ENCODE data around the gene RPL15.

Gene RPL15

DNA sequence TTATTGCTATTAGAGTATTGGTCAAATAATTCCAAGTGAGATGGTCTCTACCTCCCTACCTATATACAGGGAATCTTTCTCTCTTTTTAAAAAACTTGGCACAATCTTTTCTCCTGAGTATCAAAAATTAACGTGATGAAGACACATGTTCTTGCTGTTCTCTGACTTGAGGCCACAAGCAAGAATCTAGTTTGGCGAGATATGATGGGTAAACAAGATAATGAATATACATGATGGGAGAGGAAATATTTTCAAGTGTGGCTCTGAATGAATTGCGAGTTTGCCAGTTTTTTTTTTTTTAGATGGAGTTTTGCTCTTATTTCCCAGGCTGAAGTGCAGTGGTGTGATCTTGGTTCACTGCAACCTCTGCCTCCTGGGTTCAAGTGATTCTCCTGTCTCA is 39.8 kb downstream of the RPL15 start:
- no peak overlapping the region for H3K27ac ChIP-seq
- TF ChIP-seq, protein P1, sequence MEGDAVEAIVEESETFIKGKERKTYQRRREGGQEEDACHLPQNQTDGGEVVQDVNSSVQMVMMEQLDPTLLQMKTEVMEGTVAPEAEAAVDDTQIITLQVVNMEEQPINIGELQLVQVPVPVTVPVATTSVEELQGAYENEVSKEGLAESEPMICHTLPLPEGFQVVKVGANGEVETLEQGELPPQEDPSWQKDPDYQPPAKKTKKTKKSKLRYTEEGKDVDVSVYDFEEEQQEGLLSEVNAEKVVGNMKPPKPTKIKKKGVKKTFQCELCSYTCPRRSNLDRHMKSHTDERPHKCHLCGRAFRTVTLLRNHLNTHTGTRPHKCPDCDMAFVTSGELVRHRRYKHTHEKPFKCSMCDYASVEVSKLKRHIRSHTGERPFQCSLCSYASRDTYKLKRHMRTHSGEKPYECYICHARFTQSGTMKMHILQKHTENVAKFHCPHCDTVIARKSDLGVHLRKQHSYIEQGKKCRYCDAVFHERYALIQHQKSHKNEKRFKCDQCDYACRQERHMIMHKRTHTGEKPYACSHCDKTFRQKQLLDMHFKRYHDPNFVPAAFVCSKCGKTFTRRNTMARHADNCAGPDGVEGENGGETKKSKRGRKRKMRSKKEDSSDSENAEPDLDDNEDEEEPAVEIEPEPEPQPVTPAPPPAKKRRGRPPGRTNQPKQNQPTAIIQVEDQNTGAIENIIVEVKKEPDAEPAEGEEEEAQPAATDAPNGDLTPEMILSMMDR (IDR thresholded peaks at IDR 0.05), result no peak
- TF ChIP-seq ZFX (IDR thresholded peaks at IDR 0.05; ENCODE audit: borderline replicate concordance), result no peak

DNA sequence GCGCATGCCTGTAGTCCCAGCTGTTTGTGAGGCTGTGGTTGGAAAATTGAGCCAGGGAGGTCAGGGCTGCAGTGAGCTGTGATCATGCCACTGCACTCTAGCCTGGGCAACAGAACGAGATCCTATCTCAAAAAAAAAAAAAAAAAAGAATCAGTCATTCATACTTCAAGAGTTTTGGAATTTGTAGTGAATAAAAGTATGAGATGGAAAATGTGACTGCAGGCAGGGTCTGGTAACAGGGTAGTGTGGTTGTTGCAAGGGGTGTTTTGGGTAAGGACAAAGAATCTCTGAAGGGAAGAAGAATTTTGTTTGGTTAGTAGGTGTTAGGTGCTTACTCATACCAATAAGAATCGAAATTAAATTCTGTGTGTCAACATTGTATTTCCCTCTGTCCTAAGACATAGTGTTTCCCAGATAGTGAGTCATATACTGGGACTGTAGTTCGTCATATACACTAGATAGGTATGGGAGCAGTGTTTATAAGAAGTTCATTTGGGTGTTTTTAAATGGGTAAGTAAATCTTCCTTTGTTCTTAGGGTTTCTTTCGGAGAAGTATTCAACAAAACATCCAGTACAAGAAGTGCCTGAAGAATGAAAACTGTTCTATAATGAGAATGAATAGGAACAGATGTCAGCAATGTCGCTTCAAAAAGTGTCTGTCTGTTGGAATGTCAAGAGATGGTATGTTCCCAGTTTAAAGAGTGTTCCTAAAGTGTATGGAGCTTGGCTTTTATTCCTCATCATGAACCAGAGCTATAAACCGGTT is 42.4 kb downstream of the RPL15 start:
- no peak overlapping the region for H3K27ac ChIP-seq
- TF ChIP-seq ZFX (IDR thresholded peaks at IDR 0.05; ENCODE audit: borderline replicate concordance), result no peak
- TF ChIP-seq, protein P1 (IDR thresholded peaks at IDR 0.05), result no peak

DNA sequence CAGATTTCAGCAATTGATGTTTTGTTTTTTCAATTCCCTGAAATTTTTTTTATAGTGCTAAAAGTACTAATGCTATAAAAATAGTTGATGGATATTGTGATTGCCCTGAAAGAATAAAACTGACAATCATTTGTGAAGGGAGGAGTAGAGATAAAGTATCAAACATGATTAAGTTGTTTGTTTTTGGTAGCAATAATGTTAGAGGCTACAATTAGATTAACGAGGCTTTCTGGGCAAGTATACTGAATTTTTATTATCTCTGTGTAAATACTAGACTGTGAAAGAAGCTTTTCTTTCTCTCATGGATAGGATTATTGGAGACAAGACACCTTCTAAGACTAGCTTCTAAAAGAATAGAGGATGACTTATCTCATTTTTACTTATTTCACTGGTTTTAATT is 43.7 kb downstream of the RPL15 start:
- H3K27ac ChIP-seq, result no peak overlapping the region
- TF ChIP-seq, protein P1 (IDR thresholded peaks at IDR 0.05), result no peak
- no peak for TF ChIP-seq ZFX (IDR thresholded peaks at IDR 0.05; ENCODE audit: borderline replicate concordance)

DNA sequence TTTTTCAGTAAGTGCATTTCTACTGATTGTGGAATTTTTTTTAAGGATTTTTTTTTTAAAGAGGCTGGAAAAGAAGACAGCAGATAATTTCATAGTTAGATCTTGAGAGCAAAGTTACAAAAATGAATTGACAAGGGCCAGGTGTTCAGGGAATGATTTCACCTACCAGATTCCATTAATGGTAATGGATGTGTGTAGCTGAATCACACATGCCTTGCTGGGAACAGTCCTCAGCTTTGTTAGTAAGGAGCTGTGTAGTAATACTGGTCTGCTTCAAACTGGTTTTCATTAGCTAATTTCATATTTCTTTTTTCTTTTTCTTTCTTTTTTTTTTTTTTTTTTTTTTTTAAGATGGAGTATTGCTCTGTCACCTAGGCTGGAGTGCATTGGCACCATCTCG is 44.1 kb downstream of the RPL15 start:
- no peak overlapping the region for H3K27ac ChIP-seq
- TF ChIP-seq ZFX (IDR thresholded peaks at IDR 0.05; ENCODE audit: borderline replicate concordance), result no peak
- TF ChIP-seq, protein P1 (IDR thresholded peaks at IDR 0.05), result no peak

DNA sequence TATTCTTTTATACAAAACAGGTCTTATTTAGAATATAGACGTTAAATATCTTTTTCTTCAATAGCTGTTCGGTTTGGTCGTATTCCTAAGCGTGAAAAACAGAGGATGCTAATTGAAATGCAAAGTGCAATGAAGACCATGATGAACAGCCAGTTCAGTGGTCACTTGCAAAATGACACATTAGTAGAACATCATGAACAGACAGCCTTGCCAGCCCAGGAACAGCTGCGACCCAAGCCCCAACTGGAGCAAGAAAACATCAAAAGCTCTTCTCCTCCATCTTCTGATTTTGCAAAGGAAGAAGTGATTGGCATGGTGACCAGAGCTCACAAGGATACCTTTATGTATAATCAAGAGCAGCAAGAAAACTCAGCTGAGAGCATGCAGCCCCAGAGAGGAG is 45.0 kb downstream of the RPL15 start:
- TF ChIP-seq, protein P1 (IDR thresholded peaks at IDR 0.05), result no peak
- TF ChIP-seq ZFX (IDR thresholded peaks at IDR 0.05; ENCODE audit: borderline replicate concordance), result no peak
- H3K27ac ChIP-seq, result no peak overlapping the region

DNA sequence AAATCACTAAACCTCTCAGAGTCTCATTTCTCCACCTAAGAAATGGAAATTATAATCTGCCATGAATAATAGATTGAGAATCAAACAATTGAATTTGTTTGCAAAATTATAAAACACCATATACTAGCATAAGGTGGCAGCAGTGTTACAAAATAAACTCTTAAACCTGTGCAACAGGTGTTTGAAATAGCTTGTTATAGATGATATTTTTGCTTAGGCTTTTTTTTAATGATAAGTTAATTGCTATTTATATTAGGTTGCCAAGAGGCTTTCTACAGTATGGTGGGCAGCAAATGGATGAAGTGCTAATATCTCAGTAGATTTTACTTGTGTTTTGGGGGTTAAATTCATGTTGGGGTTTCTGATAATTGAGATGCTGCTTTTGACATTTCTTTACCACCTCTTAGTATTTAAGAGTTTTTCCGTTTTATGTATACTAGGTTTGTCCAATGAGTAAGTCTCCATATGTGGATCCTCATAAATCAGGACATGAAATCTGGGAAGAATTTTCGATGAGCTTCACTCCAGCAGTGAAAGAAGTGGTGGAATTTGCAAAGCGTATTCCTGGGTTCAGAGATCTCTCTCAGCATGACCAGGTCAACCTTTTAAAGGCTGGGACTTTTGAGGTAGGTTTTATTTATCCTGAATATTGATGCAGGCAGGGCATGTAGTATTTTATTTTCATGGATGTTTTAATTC is 47.8 kb downstream of the RPL15 start:
- no peak overlapping the region for H3K27ac ChIP-seq
- TF ChIP-seq, protein P1 (IDR thresholded peaks at IDR 0.05), result no peak
- no peak for TF ChIP-seq ZFX (IDR thresholded peaks at IDR 0.05; ENCODE audit: borderline replicate concordance)

DNA sequence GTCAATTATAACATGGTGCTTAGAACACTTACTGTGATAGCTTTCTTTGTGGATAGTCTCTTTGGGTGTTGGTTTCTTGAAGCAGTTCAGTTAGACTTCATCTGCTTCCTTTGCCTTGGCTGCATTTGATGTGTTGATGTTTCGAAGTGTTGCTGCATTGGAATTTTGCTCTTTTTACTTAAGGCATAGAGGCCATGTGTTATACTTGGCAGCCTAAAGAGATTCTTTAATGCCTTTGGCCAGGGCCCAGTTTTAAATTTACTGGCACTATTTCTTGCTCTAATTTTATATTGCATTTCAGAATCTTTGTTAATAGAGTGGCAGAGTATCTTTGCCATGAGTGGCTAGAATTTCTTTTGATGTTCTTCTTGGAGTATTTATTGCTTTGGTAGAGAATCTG is 49.4 kb downstream of the RPL15 start:
- no peak for TF ChIP-seq ZFX (IDR thresholded peaks at IDR 0.05; ENCODE audit: borderline replicate concordance)
- TF ChIP-seq, protein P1 (IDR thresholded peaks at IDR 0.05), result no peak
- H3K27ac ChIP-seq, result no peak overlapping the region
